ENCODE results near the gene EPC1. TPM values are rescaled to one million over a fixed set of nuclear protein-coding genes. Genes with fewer than 3 reads are reported as not detected.

Gene EPC1
- total and polyA plus RNA-seq, 2 of the 8 experiments (the other 6 are each of a cell fraction or from before 2014, with no cell fraction given): 23.7 to 42.3 TPM

DNA sequence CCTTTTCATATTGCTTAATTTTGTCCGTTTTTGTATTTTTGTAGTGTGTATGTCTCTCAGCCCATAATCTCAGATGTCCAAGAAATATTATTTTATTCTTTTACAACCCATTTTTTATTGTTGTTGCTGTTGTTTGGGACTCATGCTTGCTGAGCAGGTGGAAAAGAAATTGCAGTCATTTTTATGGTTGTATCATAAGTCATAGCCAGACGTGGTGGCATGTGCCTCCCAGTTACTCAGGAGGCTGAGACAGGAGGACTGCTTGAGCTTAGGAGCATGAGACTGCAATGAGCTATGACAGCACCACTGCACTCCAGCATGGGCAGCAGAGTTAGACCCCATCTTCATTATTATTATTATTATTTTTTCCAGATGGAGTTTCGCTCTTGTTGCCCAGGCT lies 117.8 kb downstream of the EPC1 start:
- Histone ChIP-seq H3K23me2 (ENCODE audit: low read depth, low read length) (no peaks in the 10 kb centered on the region), H3K27ac (ENCODE audit: low read depth, low read length) (no peak overlapping the region), H3K4me3 (ENCODE audit: extremely low read depth in 1 of 4, insufficient read depth in 2 of 4, low read depth in 3 of 4, low read length in 4 of 4) (no peak overlapping the region), H3K23ac (ENCODE audit: insufficient read length) (no peak overlapping the region), H3K4me2 (ENCODE audit: insufficient read depth in 1 of 2, low read depth in 2 of 2, low read length in 2 of 2) (no peak overlapping the region), H4K5ac (ENCODE audit: insufficient read length, low read depth, low read length) (no peak overlapping the region), H4K91ac (replicated peaks; ENCODE audit: insufficient read length, low read length) (no peak overlapping the region), H3K4ac (replicated peaks; ENCODE audit: insufficient read length, low read depth, low read length) (no peak overlapping the region), H3K27me3 (replicated peaks in 1 of 4; ENCODE audit: control insufficient read depth in 3 of 4, extremely low read depth in 1 of 4, insufficient read depth in 3 of 4, low read length in 3 of 4) (no peaks in the 10 kb centered on the region), H2BK120ac (replicated peaks; ENCODE audit: low read depth, low read length) (no peak overlapping the region), H2AK5ac (ENCODE audit: low read depth, low read length) (no peak overlapping the region), H4K8ac (ENCODE audit: extremely low read depth, insufficient read depth, low read length) (no peak overlapping the region), H2BK15ac (ENCODE audit: low read length) (no peak overlapping the region), H3K14ac (ENCODE audit: insufficient read length) (no peak overlapping the region), H2BK5ac (ENCODE audit: low read depth, low read length) (no peak overlapping the region), H3K9me3 (ENCODE audit: insufficient read depth in 2 of 2, low read depth in 1 of 2, low read length in 1 of 2) (peaks cover 3 to 13% of the 10 kb centered on the region in 2 experiments; a peak in 3 of 4 replicates), H3K56ac (replicated peaks; ENCODE audit: insufficient read length, low read depth, low read length) (no peak overlapping the region), H2BK12ac (ENCODE audit: low read depth, low read length) (no peak overlapping the region), H2AFZ (ENCODE audit: low read length) (no peak overlapping the region), H3K9ac (replicated peaks in 1 of 4; ENCODE audit: extremely low read depth in 1 of 4, low read depth in 3 of 4, low read length in 3 of 4) (no peak overlapping the region), H4K20me1 (replicated peaks in 1 of 2; ENCODE audit: control insufficient read depth in 1 of 2, insufficient read depth in 2 of 2, low read length in 2 of 2) (no peaks in the 10 kb centered on the region), H2BK20ac (ENCODE audit: low read length) (no peak overlapping the region), H3K36me3 (ENCODE audit: control insufficient read depth in 2 of 4, insufficient read depth in 4 of 4, low read length in 3 of 4) (peaks cover 0 to 6% (median 0%) of the 10 kb centered on the region in 4 experiments; a peak in 1 of 8 replicates), H3K79me2 (ENCODE audit: control insufficient read depth in 1 of 2, insufficient read depth in 2 of 2, low read length in 2 of 2) (no peaks in the 10 kb centered on the region), H3K18ac (ENCODE audit: extremely low read depth, low read length) (no peak overlapping the region), H3K79me1 (ENCODE audit: low read depth, low read length) (no peaks in the 10 kb centered on the region), H3K4me1 (replicated peaks in 1 of 4; ENCODE audit: control insufficient read depth in 3 of 4, insufficient read depth in 4 of 4, low read length in 3 of 4) (no peaks in the 10 kb centered on the region; a peak in 1 of 7 replicates)
- FAIRE-seq (no peak), DNase-seq (ENCODE audit: low read depth in 1 of 2, low spot score in 2 of 2) (no peak)
- 88% methylated on average over 3 of the region's 3 CpGs; no CpG with 5 or more reads in 1 of the 2 experiments for WGBS, 2 experiments (ENCODE audit: extremely low coverage in 1 of 2, insufficient coverage in 1 of 2, insufficient read length in 1 of 2, insufficient replicate concordance in 2 of 2, low coverage in 1 of 2, low lambda C conversion rate in 2 of 2, missing lambda C conversion rate in 1 of 2)
- ChIA-PET POLR2A (ENCODE audit: partially characterized antibody) (no interaction called here), CTCF (ENCODE audit: partially characterized antibody) (interaction anchor here (2.6 kb wide), 1 partner anchor 18 kb away, joined by 11 read pairs; no protein-coding TSS in a partner anchor)
- no peak for TF ChIP-seq PHF8 (conservative IDR thresholded peaks at IDR 0.05; ENCODE audit: low read depth, low read length)
- no peak for TF ChIP-seq TBP (IDR thresholded peaks at IDR 0.05; ENCODE audit: low read depth, low read length)
- no peak for TF ChIP-seq RBBP5 (IDR thresholded peaks at IDR 0.05; ENCODE audit: borderline replicate concordance, low read depth, low read length)
- TF ChIP-seq CBX5 (IDR thresholded peaks at IDR 0.05; ENCODE audit: low read depth, low read length): no peak
- TF ChIP-seq, protein P1, sequence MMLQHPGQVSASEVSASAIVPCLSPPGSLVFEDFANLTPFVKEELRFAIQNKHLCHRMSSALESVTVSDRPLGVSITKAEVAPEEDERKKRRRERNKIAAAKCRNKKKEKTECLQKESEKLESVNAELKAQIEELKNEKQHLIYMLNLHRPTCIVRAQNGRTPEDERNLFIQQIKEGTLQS (IDR thresholded peaks at IDR 0.05; ENCODE audit: insufficient read depth, low read depth, low read length): no peak
- TF ChIP-seq SIRT6 (IDR thresholded peaks at IDR 0.05; ENCODE audit: low read length): no peak
- no peak for TF ChIP-seq POU5F1 (IDR thresholded peaks at IDR 0.05; ENCODE audit: low read depth, low read length)
- TF ChIP-seq CBX8 (IDR thresholded peaks at IDR 0.05; ENCODE audit: borderline replicate concordance, low read depth, low read length): no peak
- no peak for TF ChIP-seq JUN (IDR thresholded peaks at IDR 0.05; ENCODE audit: low read depth, low read length)
- no peak for TF ChIP-seq RNF2 (IDR thresholded peaks at IDR 0.05; ENCODE audit: borderline replicate concordance, low read depth, low read length, missing control alignments, poor library complexity, severe bottlenecking)
- no peak for TF ChIP-seq SAP30 (IDR thresholded peaks at IDR 0.05; ENCODE audit: insufficient read depth, insufficient replicate concordance, low read length)
- no peak for TF ChIP-seq CHD1 (IDR thresholded peaks at IDR 0.05; ENCODE audit: low read depth, low read length)
- no peak for TF ChIP-seq BRCA1 (IDR thresholded peaks at IDR 0.05; ENCODE audit: low read depth, low read length)
- no peak for TF ChIP-seq CHD2 (IDR thresholded peaks at IDR 0.05; ENCODE audit: low read length)

Measured in H1 (cell line).